ENCODE measurements around the gene KIRREL2.
"Not testable (repeated sequence)": the region's sequence is repeated elsewhere in the genome, so short reads cannot be mapped to it uniquely, and the experiment has no call there.

The KIRREL2 gene

GRCh38 chr19:35856546-35857149 is at the start of gene KIRREL2:
KIRREL2 (plus strand) TSS chr19:35856911; CDS start chr19:35857120, 209 bp downstream.
- DNase-seq = peak; percentile 38

- no peak for DNase-seq
These were observed 49.1 kb upstream of the KIRREL2 start for GRCh38 chr19:35807633-35808032.

GRCh38 chr19:35811317-35812219 is 45.1 kb upstream of the KIRREL2 start:
- DNase-seq = no peak

- no peak for DNase-seq
These were observed 44.3 kb upstream of the KIRREL2 start, which contains the start of gene PRODH2 for GRCh38 chr19:35812220-35813042. PRODH2 (minus strand) TSS chr19:35812845; CDS start chr19:35812805, 40 bp downstream.

- DNase-seq = no peak
These were observed 43.4 kb upstream of the KIRREL2 start for GRCh38 chr19:35813043-35813890.

- DNase-seq = no peak
These were observed 40.4 kb upstream of the KIRREL2 start for GRCh38 chr19:35816262-35816661.

GRCh38 chr19:35816846-35817245 is 39.9 kb upstream of the KIRREL2 start:
- DNase-seq = no peak

GRCh38 chr19:35818445-35818844 is 38.3 kb upstream of the KIRREL2 start:
- DNase-seq = no peak

GRCh38 chr19:35822579-35822978 is 34.1 kb upstream of the KIRREL2 start:
- DNase-seq = no peak

- no peak for DNase-seq
These were observed 32.6 kb upstream of the KIRREL2 start for GRCh38 chr19:35824150-35824549.

- DNase-seq = no peak
These were observed 27.9 kb upstream of the KIRREL2 start for GRCh38 chr19:35828692-35829301.

- DNase-seq = no peak
These were observed 25.7 kb upstream of the KIRREL2 start for GRCh38 chr19:35830986-35831385.

- DNase-seq = no peak
These were observed 24.7 kb upstream of the KIRREL2 start for GRCh38 chr19:35832054-35832453.

- no peak for DNase-seq
These were observed 22.7 kb upstream of the KIRREL2 start for GRCh38 chr19:35833972-35834371.

- not testable (repeated sequence) for DNase-seq
These were observed 20.6 kb upstream of the KIRREL2 start for GRCh38 chr19:35836096-35836495.

- no peak for DNase-seq
These were observed 14.6 kb upstream of the KIRREL2 start for GRCh38 chr19:35841961-35842595.

GRCh38 chr19:35842666-35843272 is 13.9 kb upstream of the KIRREL2 start:
- DNase-seq = no peak

GRCh38 chr19:35843676-35844481 is 12.8 kb upstream of the KIRREL2 start:
- DNase-seq = no peak

GRCh38 chr19:35844482-35845214 is 12.1 kb upstream of the KIRREL2 start:
- no peak for DNase-seq
